Activated CD4-positive, CD25-positive, alpha-beta regulatory T cell treated with anti-CD3 and anti-CD28 coated beads, Interleukin-2, amount 50 U/mL, for 24 hours (primary cell): ENCODE results near the gene UNK.
"Not testable (repeated sequence)": the region's sequence is repeated elsewhere in the genome, so short reads cannot be mapped to it uniquely, and the experiment has no call there.

Experiments
- ATAC-seq, 2 donors: fragments of 150-1000 bp; cut with Tn5 transposase; one replicate each; pipeline ENCODE4 v1.10.0; 2021; ENCODE audit warnings: mild to moderate bottlenecking in 1 of 2, moderate library complexity in 1 of 2

UNK gene

GRCh38 chr17:75806822-75807500, 22.4 kb downstream of the UNK start:
- ATAC-seq: no peak

GRCh38 chr17:75807861-75808260, 23.3 kb downstream of the UNK start:
- ATAC-seq: no peak

GRCh38 chr17:75808549-75808904, 23.9 kb downstream of the UNK start:
- no peak for ATAC-seq

- ATAC-seq: peak in 1 of 2 donors; percentile 41
Observed at GRCh38 chr17:75808905-75809621, 24.5 kb downstream of the UNK start.

GRCh38 chr17:75809631-75810111, 25.1 kb downstream of the UNK start:
- ATAC-seq: no peak

- no peak for ATAC-seq
Observed at GRCh38 chr17:75810216-75810615, 25.6 kb downstream of the UNK start.

- ATAC-seq: not testable (repeated sequence)
Observed at GRCh38 chr17:75810756-75811155, 26.1 kb downstream of the UNK start.

- ATAC-seq: no peak
Observed at GRCh38 chr17:75811174-75811573, 26.6 kb downstream of the UNK start.

- no peak for ATAC-seq
Observed at GRCh38 chr17:75812096-75813013, 27.7 kb downstream of the UNK start.

GRCh38 chr17:75813081-75814020, 28.7 kb downstream of the UNK start:
- no peak for ATAC-seq

- ATAC-seq: no peak
Observed at GRCh38 chr17:75814021-75814395, 29.4 kb downstream of the UNK start.

GRCh38 chr17:75814900-75815373, 30.3 kb downstream of the UNK start:
- no peak for ATAC-seq

GRCh38 chr17:75815399-75815798, 30.8 kb downstream of the UNK start:
- no peak for ATAC-seq

- ATAC-seq: no peak
Observed at GRCh38 chr17:75816693-75817092, 32.1 kb downstream of the UNK start.

- ATAC-seq: no peak
Observed at GRCh38 chr17:75817571-75817970, 33.0 kb downstream of the UNK start.

GRCh38 chr17:75818326-75818885, 33.8 kb downstream of the UNK start:
- ATAC-seq: no peak

- ATAC-seq: no peak
Observed at GRCh38 chr17:75819116-75819515, 34.5 kb downstream of the UNK start.

- no peak for ATAC-seq
Observed at GRCh38 chr17:75819678-75820077, 35.1 kb downstream of the UNK start.

GRCh38 chr17:75820094-75821080, 35.8 kb downstream of the UNK start:
- ATAC-seq: no peak

GRCh38 chr17:75821552-75821951, 36.9 kb downstream of the UNK start:
- ATAC-seq: no peak
